ENCODE data around the gene TGFBR3. TPM values are rescaled to one million over a fixed set of nuclear protein-coding genes. Genes with fewer than 3 reads are reported as not detected.
"Not testable (repeated sequence)": the region's sequence is repeated elsewhere in the genome, so short reads cannot be mapped to it uniquely, and the experiment has no call there.

Gene TGFBR3
- total and polyA plus RNA-seq, 7 donors: 5.1 to 24.5 (median 8.9) TPM

DNA sequence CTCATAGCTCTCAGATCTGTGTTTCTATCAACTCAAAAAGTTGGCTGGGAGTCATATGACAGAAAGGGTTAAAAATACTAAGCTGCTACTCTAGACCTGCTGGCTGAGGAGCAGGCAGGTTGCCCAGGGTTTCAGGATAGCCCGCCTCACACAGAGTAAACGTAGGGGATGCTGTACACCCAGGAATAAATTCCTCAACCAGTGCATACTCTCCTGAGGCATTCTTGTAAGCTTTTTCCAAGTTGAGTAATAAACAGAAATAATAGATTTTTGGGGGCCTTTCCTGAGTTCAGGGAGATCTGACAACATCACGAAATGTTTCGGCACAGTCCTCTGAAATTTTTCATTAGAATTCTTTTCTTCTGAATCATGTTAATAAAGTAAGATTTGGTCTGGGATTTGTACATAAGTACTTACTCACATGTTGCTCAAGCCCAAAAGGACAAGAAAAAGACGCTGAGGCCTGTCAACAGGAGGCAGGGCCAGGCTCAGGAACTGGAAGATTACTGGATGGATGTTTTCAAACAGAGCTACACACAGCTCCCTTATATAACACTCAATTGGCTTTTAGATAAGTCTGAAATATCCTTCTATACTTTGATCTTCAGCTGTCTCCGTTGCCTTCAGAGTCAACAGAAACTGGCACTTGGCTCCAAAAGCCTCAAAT, 41.0 kb downstream of the TGFBR3 start:
- intact Hi-C loops (cut with DNase I): loop anchor here in 1 of 2 donors (5.0 kb wide), 1 partner anchor 42 kb away; the partner anchor contains the start of gene TGFBR3
- 39 to 53% (median 44%) methylated on average over 6 of the region's 6 CpGs for WGBS, 3 donors
- Histone ChIP-seq H3K4me3 (no peak overlapping the region), H3K27ac (peak overlapping the region; percentile 68), H3K36me3 (ENCODE audit: insufficient read depth in 1 of 2, low read depth in 1 of 2) (no peaks in the 10 kb centered on the region), H3K4me1 (peaks cover 28% of the 10 kb centered on the region), H3K9me3 (no peaks in the 10 kb centered on the region), H3K27me3 (ENCODE audit: insufficient read depth in 3 of 3, low read length in 2 of 3) (no peaks in the 10 kb centered on the region)
- TF ChIP-seq, protein P1, sequence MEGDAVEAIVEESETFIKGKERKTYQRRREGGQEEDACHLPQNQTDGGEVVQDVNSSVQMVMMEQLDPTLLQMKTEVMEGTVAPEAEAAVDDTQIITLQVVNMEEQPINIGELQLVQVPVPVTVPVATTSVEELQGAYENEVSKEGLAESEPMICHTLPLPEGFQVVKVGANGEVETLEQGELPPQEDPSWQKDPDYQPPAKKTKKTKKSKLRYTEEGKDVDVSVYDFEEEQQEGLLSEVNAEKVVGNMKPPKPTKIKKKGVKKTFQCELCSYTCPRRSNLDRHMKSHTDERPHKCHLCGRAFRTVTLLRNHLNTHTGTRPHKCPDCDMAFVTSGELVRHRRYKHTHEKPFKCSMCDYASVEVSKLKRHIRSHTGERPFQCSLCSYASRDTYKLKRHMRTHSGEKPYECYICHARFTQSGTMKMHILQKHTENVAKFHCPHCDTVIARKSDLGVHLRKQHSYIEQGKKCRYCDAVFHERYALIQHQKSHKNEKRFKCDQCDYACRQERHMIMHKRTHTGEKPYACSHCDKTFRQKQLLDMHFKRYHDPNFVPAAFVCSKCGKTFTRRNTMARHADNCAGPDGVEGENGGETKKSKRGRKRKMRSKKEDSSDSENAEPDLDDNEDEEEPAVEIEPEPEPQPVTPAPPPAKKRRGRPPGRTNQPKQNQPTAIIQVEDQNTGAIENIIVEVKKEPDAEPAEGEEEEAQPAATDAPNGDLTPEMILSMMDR (IDR thresholded peaks at IDR 0.05): no peak
- DNase-seq (peak; percentile 68 to 72), ATAC-seq (peak; percentile 60 to 85 (median 84))

DNA sequence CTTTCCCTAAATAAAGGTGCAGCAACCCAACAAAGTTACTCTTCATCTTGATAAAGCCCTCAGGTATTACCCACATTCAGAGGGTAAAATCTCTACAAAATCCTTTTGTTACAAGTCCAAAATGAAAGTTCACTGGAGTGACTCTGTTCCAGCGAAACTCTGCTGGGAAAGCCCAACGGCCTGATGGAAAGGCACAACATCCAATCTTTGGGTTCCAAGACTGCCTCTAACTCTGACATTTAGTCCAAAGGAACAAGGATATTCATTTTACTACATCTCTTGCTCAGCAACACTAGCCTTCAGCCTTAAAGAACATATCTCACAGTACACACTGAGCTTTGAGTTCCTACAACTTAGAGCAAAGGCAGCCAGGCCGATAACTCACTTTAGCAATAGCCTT, 42.1 kb downstream of the TGFBR3 start:
- ATAC-seq: no peak
- Histone ChIP-seq H3K36me3 (ENCODE audit: insufficient read depth in 1 of 2, low read depth in 1 of 2) (no peaks in the 10 kb centered on the region), H3K9me3 (no peaks in the 10 kb centered on the region), H3K27me3 (ENCODE audit: insufficient read depth in 3 of 3, low read length in 2 of 3) (no peaks in the 10 kb centered on the region), H3K27ac (no peak overlapping the region), H3K4me3 (no peak overlapping the region), H3K4me1 (peaks cover 28% of the 10 kb centered on the region)
- whole genome bisulfite sequencing, 3 donors: 85 to 92% (median 89%) methylated on average over 3 of the region's 3 CpGs
- TF ChIP-seq, protein P1 (IDR thresholded peaks at IDR 0.05): no peak
- DNase-seq: no peak
- intact Hi-C loops (cut with DNase I): no loop called here

DNA sequence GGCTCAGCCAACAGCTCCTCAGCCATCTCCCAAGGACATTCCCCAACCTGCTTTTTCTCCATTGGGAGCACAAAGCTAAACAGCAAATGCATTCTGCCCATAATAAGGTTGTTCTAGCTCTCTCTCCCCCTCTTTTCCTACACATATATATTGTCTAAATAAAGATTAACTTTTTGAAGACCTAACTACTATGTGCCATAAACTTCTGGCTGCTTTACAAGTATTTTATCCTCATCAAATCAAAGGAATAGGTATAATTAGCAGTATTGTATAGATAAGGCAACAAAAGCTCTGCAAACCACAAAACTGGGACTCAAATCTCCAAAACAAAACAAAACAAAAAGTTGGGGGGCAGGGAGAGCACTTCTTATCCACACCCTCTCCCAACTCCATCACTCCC, 43.4 kb downstream of the TGFBR3 start:
- no peaks in the 10 kb centered on the region for H3K9me3 ChIP-seq
- H3K4me3 ChIP-seq: no peak overlapping the region
- ATAC-seq (no peak), DNase-seq (no peak)
- TF ChIP-seq, protein P1 (IDR thresholded peaks at IDR 0.05): no peak
- H3K36me3 ChIP-seq (ENCODE audit: insufficient read depth in 1 of 2, low read depth in 1 of 2): no peaks in the 10 kb centered on the region
- intact Hi-C loops (cut with DNase I): no loop called here
- H3K4me1 ChIP-seq: peaks cover 19% of the 10 kb centered on the region
- H3K27ac ChIP-seq: no peak overlapping the region
- H3K27me3 ChIP-seq (ENCODE audit: insufficient read depth in 3 of 3, low read length in 2 of 3): no peaks in the 10 kb centered on the region

DNA sequence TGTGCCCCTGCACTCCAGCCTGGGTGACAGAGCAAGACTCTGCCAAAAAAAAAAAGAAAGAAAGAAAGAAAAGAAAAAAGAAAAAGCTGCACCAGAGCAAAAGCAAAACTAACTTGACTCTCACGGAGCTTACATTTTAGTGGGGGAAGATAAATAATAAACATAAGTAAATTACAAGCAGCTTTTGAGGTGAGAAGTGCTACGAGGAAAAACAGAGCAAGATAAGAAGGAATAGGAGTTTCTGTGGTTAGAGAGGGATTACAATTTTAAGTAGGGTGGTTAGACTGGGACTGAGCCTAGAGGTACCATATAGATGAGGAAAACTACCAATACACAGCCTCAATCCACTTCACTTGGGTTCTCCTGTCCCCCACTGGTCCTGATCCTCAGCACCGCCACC, 43.9 kb downstream of the TGFBR3 start:
- TF ChIP-seq, protein P1 (IDR thresholded peaks at IDR 0.05): no peak
- H3K27ac ChIP-seq: no peak overlapping the region
- 91 to 92% (median 92%) methylated on average over 3 of the region's 3 CpGs for WGBS, 3 donors

DNA sequence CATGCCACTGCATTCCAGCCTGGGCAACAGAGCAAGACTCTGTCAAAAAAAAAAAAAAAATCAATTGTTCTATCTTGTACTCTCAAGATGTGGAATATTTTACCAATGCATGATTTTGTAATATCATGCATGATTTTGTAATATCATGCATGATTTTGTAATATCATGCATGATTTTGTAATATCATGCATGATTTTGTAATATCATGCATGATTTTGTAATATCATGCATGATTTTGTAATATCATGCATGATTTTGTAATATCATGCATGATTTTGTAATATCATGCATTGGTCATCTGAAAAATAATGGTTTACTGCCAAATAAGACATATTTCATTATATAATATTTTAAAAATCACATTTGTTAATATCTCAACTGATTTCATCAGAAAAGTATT, 45.7 kb downstream of the TGFBR3 start:
- H3K4me1 ChIP-seq; H3K4me3 ChIP-seq; ATAC-seq; H3K36me3 ChIP-seq (ENCODE audit: insufficient read depth in 1 of 2, low read depth in 1 of 2); H3K27ac ChIP-seq; H3K27me3 ChIP-seq (ENCODE audit: insufficient read depth in 3 of 3, low read length in 2 of 3); intact Hi-C loops (cut with DNase I); H3K9me3 ChIP-seq; DNase-seq: not testable (repeated sequence)

More for the DNA sequence above, 43.9 kb downstream of the TGFBR3 start:
- H3K36me3 ChIP-seq (ENCODE audit: insufficient read depth in 1 of 2, low read depth in 1 of 2): no peaks in the 10 kb centered on the region
- no peaks in the 10 kb centered on the region for H3K9me3 ChIP-seq
- DNase-seq: no peak
- H3K4me1 ChIP-seq: peaks cover 19% of the 10 kb centered on the region
- intact Hi-C loops (cut with DNase I): no loop called here
- no peak overlapping the region for H3K4me3 ChIP-seq
- no peaks in the 10 kb centered on the region for H3K27me3 ChIP-seq (ENCODE audit: insufficient read depth in 3 of 3, low read length in 2 of 3)
- no peak for ATAC-seq

Measured in psoas muscle (tissue), 8 donors.